ENCODE measurements around the gene NBPF9.
"Not testable (repeated sequence)": the region's sequence is repeated elsewhere in the genome, so short reads cannot be mapped to it uniquely, and the experiment has no call there.

Gene NBPF9, protein sequence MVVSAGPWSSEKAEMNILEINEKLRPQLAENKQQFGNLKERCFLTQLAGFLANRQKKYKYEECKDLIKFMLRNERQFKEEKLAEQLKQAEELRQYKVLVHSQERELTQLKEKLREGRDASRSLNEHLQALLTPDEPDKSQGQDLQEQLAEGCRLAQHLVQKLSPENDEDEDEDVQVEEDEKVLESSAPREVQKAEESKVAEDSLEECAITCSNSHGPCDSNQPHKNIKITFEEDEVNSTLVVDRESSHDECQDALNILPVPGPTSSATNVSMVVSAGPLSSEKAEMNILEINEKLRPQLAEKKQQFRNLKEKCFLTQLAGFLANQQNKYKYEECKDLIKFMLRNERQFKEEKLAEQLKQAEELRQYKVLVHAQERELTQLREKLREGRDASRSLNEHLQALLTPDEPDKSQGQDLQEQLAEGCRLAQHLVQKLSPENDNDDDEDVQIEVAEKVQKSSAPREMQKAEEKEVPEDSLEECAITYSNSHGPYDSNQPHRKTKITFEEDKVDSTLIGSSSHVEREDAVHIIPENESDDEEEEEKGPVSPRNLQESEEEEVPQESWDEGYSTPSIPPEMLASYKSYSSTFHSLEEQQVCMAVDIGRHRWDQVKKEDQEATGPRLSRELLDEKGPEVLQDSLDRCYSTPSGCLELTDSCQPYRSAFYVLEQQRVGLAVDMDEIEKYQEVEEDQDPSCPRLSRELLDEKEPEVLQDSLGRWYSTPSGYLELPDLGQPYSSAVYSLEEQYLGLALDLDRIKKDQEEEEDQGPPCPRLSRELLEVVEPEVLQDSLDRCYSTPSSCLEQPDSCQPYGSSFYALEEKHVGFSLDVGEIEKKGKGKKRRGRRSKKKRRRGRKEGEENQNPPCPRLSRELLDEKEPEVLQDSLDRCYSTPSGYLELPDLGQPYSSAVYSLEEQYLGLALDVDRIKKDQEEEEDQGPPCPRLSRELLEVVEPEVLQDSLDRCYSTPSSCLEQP (N-terminal part only)

DNA sequence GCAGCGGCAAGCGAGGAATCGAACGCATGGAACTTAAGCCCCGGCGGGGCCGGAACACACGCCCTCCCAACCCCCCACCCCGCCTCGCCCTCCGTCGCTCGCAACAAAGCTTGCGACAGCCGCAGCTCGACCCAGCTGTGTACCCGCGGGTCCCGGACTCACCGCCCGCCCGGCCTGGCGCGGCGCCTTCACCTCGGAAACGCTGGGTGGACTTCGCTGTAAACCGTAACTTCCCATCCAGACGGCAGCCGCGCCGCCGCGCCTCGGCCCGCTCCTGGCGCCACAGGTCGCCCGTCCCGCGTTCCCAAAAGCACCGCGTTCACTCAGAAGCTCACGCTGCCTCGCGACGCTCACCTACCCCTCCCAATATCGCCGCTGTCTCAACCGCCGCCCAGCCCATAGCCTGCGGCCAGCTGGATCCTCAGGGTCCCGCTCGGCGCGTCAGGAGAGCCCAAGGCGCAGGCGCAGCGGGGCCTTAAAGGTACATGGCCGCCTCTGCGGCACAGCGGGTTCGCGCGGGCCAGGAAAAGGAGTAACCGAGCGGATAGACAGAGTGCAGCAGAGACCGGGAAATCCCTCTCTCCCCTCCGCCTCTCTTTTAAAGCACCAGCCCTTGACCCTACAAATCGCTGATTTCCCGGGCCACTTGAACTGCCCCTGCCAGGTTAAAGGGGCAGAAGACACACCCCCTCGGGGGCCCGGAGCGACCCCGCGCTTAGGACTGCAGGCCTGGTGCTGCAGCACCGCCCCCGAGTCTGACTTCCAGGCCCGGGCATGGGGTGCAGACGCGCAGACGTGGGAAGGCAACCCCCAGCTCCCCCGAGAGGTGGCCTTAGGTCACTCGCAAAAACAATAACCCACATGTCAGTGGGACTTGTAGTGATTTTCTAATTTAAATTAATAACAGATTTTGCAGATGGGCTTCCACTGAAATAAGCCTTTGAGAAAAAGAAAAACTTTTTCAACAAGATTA lies at the start of gene NBPF9:
Gene NBPF9, minus strand, starts transcription at position 443 of the 973 bp plus-strand sequence. CDS start 21,412 bp downstream, outside the sequence.
- peak; percentile 21 for DNase-seq

DNA sequence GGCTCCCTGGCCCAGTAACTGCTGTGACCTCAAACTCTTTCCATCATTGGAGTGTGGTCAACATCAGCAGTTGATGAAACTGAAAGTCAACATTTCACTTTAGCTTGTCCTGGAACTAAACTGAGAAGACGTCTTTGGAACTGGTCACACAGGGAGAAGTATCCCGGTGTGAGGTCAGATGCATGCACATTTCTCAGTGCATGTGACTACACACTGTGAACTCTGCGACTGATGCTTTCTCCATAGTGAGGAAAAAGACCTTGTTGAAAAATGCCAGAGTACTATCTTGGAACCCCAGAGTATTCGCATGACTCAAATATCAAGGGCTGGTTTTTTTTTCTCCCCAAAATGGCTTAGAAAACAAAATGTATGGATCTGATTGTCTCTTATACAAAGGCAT lies 46.6 kb upstream of the NBPF9 start:
- DNase-seq: not testable (repeated sequence)

DNA sequence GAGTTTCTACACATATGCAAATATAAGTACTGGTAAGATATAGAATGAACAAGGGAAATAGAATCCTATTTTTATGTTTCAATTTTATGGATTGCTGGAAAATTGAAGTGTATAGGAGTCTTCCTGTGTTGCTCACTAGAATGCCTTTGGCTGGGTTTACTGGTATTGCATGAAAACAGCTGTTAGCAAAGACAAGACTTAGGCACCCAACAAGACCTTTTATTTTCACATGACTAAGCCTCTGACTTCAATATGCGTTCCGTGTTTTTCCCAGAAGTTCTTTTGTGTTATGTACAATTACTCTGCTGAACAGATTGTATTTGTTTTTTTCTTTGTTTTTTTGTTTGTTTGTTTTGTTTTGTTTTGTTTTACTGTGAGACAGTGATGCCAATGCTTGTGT lies 34.2 kb upstream of the NBPF9 start:
- DNase-seq: not testable (repeated sequence)

DNA sequence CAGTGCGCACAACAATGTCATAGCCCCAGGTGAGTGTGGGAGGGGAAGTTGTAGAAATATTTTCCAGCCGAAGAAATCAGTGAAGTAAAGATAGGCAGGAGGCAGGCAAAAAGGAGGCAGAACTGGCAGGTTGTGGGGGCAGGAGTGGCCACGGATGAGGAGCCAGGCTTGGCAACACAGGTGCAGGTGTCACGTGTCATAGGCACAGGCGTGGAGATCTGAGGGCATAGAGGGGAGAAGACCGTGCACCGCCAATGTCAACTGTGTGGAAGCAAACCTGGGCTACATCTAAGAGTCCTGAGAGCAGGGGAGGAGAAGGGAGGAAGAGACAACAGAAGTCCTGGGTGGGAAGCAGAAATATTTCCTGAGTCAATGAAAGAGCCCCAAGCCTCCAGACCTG lies 27.6 kb upstream of the NBPF9 start:
- not testable (repeated sequence) for DNase-seq

DNA sequence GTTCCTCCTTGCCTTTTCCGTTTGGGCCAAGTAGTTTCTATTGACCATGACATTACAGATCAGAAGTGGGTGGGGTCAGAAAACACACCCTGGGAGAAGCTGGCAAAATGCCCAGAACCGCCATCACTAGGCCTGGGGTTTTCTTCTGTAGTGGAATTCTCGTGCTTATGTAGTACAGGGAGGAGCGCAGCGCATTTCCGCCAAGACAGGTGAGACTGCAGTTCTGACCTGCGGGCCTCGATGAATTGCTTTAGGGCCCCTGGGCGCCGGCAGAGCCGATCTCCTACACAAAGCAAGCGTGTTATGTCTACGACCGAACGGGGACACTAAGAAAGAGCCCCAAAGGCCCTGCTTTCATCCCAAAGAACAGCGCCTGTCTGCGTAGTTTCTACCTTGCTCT lies 25.9 kb upstream of the NBPF9 start:
- DNase-seq: not testable (repeated sequence)

DNA sequence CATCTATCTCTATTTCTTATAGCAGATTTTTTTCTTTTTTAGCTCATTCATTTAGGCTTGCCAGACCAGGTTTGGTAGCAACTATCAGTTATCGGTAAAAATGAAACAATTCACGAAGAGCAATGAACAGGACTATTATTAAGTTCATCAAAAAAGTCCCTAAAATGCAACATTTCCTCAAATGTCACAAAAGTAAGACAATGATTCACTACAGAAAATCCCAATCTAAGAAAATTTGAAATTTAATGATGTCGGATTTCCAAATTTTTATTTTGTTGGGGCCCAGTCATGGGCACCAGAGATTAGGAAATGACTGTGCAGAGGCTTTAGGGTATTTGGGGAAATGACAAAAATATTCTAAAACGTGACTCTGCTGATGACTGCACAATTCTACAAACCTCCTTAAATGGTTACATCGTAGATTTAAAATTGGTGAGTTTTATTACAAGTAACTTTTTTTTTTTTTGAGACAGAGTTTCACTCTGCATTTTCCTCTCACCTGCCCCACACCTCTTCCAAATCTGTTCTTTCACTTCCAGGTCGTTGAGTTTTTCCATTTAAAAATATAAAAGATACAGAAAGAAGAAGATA lies 23.3 kb upstream of the NBPF9 start:
- DNase-seq: not testable (repeated sequence)

DNA sequence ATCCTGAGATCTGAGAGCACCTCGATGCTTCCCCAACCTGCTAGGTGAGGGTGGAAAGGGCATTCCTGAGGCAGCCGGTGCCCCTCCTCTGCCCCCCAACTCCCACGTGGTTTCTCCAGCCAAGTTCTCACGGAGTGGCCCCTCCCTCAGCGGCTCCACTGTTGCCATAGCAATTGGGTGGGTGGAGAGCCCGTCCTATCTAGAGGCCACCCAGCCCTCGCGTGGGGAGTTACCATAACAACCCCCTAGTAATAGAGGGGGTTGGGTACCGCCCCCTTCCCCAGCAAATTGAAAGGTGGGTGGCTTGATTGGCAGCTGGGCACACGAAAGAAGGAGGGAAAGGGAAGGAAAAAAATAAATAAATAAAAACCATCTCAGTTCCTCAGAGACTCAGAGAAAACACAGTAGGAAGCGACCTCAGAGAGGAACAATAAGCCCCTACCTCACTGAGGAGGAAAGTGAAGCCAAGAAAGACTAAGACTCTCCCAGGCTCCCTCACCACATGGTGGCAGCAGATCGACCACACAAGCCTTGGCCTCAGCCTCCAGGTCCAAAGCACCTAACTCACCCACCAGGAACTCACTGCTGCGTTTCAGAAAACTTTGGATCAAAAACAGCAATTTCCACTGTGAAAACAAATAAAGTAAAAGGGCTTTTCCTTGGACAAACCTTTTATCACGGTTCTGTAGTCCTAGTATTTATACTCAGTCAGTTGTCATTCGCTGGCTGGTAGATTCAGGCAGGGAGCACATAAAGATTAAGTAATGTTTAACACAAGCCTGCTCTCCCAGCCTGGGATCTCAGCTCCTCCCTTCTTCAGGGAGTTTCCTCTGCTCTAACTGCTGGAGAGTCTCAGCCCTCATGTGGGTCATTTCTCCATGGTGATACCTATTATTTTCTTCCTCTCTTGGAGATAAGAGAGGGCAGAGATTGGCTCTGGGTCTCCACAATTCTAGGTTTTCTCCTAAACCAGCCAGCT lies 20.9 kb upstream of the NBPF9 start:
- not testable (repeated sequence) for DNase-seq

DNA sequence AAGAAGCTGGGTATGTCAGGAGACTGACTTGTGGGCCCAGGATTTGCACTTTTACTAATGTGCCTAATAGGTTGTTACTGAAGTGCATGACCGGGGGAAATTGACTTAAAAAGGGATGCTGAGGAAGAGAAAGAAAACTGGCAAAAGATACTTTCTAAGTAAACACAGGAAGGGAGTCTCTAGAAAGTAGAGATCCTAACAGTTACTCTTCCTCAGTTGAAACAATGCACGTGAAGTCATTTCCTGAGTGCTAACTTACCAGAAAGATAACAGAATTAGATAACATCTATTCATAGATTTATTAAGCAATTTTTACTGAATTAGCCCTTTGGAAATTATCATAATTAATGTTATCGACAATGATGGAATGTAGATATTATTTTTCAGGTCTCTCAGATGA lies 9.5 kb upstream of the NBPF9 start:
- not testable (repeated sequence) for DNase-seq

DNA sequence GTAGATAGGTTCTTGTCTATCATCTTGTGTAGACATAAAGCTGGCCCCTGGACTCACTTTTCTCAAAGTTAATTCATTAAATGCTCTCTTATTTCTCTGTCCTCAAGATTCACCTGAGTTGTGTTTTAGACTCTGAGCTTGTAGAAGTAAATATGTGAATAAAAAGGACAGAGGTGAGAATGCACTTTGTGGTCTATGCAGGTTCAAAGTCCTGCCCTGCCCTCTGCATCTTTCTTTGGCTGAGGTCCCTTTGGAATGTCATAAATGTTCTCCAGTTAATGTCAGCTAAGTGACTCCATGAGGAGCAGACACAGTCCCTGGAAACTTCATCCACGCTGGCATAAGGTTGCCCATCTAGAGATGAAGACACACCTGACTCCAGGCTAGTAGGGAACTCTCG lies 7.0 kb upstream of the NBPF9 start:
- not testable (repeated sequence) for DNase-seq

DNA sequence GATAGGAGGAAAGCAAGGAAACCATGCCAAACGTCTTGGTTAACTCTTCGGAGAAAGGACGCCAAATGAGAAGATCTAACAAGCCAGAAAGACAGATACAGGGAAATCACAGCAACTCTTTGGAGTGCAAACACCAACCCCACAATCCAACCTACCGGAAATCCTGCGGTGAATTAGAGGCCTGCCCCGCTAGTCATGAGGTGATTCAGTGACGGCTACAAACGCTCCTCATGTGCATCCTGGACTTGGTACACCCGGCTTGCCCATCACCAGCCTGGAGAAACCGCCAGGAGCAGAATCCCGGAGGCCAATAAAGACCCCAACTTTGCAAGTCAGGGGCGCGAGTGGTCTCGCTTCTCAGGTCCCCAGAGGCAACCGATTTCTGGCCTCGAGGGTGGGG lies 777 bp downstream of the NBPF9 start:
- not testable (repeated sequence) for DNase-seq

DNA sequence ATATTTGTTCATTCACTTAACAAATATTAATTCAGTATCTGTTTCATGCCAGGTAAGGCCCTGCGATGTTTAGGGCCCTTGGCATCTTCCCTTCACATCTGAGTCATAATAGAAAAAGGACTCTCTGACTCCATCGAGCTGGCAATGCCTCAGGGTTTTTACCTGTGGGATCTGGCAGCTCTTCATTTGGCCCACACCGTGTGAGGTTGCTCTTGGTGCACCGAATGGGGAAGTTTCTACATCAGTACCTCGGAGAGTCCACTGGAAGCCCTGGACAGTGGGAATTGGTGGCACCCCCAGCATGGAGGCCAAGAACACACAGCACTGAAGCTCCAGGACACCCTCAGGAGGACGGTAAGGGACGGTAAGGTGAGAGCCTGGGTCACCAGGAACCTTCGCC lies 5.1 kb downstream of the NBPF9 start:
- DNase-seq: not testable (repeated sequence)

DNA sequence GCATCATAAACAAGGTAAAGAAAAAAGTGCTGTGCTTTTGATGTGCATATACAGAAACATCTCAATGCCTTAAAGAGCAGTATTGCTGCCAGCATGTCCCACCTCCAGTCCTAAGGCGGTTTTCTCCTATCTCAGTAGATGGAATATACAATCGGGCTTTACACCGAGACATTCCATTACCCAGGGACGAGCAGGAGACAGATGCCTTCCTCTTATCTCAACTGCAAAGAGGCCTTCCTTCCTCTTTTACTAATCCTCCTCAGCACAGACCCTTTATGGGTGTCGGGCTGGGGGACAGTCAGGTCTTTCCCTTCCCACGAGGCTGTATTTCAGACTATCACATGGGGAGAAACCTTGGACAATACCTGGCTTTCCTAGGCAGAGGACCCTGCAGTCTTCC lies 10.2 kb downstream of the NBPF9 start:
- not testable (repeated sequence) for DNase-seq

DNA sequence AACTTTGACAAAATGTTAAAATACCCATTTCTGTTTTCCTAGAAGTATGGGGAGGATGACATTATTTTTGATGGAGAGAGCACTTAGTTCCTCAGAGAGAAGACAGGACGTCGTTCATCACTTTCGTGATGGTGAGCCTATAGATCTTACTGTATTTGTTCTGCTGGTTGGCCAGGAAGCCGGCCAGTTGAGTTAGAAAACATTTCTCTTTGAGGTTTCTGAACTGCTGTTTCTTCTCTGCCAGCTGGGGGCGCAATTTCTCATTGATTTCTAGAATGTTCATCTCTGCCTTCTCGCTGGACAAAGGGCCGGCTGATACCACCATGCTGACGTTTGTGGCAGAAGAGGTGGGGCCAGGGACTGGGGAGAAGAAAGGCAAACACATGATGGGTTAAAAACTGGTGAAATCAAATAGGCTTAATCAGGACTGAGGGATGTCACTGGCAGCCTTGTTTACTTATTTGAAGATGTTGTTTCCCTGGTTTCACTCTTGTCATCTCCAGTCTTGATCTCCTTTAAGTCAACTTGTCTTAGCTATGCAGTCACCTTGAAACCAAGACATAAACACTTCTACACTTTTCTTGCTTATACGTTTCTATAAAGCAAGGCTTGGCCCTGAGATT lies 27.7 kb downstream of the NBPF9 start:
- not testable (repeated sequence) for DNase-seq

DNA sequence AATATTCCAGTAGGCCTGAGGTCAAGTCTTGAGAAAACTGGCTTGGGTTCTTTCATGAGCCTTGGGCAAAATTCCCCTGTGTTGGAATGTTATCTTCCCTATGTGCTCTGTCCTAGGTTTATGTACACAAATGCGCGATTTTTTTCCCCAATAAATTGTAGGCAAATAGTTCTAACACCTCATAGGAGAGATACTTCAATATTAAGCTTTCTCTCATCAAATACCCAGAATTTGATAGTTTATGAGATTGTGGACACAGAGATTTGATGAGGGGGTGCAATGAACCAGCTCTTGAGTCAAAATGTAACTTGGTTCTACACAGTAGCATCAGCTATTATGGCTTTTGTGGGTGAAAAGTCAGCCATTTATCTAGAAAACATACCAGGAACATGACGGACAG lies 38.7 kb downstream of the NBPF9 start:
- not testable (repeated sequence) for DNase-seq

DNA sequence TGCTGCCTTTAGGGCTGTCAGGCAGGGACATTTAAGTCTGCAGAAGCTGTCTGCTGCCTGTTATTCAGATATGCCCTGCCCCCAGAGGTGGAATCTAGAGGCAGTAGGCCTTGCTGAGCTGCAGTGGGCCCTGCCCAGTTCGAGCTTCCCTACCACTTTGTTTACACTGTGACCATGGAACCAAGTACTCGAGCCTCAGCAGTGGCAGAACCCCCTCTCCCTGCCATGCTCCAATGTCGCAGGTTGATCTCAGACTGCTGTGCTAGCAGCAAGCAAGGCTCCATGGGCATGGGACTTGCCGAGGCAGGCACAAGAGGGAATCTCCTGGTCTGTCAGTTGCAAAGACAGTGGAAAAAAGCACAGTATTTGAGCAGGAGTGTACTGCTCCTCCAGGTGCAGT lies 60.3 kb downstream of the NBPF9 start:
- not testable (repeated sequence) for DNase-seq

DNA sequence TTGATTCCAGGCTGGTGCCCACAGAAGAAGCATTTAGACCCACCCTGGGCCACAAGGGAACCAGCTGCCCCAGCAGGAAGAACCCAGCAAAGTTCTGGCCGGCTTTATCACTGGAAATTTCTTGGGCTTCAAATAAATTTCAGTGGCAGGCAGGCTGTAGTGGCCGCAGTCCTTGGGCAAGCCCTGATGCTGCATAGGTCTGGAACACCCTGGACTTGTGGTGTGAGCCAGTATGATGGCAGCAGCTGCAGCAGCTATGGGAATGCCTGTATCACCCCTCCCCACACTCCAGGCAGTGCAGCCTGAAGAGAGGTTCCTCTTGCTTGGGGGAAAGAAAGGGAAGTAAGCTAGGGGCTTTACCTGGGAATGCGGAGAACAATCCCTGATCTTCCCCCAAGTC lies 69.4 kb downstream of the NBPF9 start:
- not testable (repeated sequence) for DNase-seq

DNA sequence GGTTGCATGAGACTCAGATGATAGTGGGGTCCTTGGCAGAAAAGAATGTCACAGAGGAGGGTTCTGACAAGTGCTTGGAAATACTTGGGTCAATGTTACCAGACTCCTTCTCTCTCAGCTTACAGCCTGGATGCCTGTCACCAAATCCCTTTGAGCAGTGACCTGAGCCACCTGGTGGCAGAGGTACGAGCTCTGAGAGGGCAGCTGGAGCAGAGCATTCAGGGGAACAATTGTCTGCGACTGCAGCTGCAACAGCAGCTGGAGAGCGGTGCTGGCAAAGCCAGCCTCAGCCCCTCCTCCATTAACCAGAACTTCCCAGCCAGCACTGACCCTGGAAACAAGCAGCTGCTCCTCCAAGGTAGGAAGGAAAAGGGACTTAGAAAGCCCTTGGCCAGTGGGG lies 79.0 kb downstream of the NBPF9 start:
- DNase-seq: not testable (repeated sequence)

DNA sequence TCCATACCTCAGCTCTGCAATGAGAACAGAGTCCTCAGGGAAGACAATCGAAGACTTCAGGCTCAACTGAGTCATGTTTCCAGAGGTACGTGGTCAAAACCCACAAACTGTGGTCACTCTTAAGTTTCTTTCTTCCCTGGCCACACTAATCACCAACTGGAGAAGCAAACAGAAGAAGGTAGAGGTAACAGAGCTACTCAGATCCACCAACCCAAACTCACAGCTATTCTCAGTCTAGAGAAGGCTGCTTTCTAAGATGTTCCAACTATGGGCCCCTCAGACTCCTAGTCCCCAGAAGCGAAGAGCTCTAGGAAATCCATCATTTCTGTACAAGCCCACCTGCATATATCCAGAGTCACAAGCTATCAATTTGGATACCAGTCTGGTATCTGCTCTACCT lies 84.8 kb downstream of the NBPF9 start:
- DNase-seq: not testable (repeated sequence)

DNA sequence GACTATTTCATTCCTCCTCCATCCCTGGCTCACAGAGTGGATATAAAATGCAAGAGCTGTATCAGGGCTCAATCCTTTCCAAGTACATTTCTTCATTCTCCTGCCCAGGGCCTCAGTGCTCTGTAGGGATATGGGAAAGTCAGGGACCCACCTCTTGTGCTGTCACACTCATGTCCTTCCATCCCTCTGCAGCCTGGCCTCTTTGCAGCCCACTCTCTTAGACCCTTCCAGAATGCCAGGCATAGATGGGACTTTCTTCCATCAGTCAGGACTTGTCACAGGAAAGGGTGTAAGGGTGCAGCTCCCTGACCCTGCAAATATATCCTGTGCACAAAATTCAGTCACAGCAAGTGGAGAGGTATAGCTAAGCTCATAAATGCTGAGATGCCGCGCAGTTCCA lies 86.7 kb downstream of the NBPF9 start:
- not testable (repeated sequence) for DNase-seq

DNA sequence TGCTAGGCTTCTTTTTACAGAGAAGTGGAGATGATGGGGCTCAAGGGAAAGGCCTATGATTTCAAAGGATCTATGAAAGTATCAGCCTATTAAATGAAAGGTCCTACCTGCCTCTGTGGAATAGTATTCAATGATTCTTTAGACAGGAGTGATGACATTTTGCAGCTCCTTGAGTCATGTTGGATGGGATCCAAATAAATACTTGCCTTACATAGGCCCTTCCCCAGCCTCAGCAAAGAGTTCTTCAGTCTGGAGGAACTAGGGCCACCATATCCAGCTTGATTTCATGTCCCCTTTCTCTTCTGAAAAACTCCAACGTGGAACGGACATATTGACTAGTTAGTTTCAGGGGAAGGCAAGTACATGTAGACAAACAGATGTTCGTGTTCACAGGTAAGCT lies 87.8 kb downstream of the NBPF9 start:
- not testable (repeated sequence) for DNase-seq
